ENCODE measurements around the gene PDGFA.

The PDGFA gene

GRCh38 chr7:474605-475424 is 44.8 kb downstream of the PDGFA start:
- DNase-seq (ENCODE audit: low read depth in 3 of 3): no peak

GRCh38 chr7:473870-474604 is 45.6 kb downstream of the PDGFA start:
- DNase-seq (ENCODE audit: low read depth in 3 of 3): no peak

- no peak for DNase-seq (ENCODE audit: low read depth in 3 of 3)
These were observed 46.4 kb downstream of the PDGFA start for GRCh38 chr7:473211-473734.

- no peak for DNase-seq (ENCODE audit: low read depth in 3 of 3)
These were observed 47.0 kb downstream of the PDGFA start for GRCh38 chr7:472640-472957.

- DNase-seq (ENCODE audit: low read depth in 3 of 3): no peak
These were observed 47.6 kb downstream of the PDGFA start for GRCh38 chr7:471866-472639.

- no peak for DNase-seq (ENCODE audit: low read depth in 3 of 3)
These were observed 48.3 kb downstream of the PDGFA start for GRCh38 chr7:471191-471865.

GRCh38 chr7:469563-469961 is 50.1 kb downstream of the PDGFA start:
- no peak for DNase-seq (ENCODE audit: low read depth in 3 of 3)

DNA sequence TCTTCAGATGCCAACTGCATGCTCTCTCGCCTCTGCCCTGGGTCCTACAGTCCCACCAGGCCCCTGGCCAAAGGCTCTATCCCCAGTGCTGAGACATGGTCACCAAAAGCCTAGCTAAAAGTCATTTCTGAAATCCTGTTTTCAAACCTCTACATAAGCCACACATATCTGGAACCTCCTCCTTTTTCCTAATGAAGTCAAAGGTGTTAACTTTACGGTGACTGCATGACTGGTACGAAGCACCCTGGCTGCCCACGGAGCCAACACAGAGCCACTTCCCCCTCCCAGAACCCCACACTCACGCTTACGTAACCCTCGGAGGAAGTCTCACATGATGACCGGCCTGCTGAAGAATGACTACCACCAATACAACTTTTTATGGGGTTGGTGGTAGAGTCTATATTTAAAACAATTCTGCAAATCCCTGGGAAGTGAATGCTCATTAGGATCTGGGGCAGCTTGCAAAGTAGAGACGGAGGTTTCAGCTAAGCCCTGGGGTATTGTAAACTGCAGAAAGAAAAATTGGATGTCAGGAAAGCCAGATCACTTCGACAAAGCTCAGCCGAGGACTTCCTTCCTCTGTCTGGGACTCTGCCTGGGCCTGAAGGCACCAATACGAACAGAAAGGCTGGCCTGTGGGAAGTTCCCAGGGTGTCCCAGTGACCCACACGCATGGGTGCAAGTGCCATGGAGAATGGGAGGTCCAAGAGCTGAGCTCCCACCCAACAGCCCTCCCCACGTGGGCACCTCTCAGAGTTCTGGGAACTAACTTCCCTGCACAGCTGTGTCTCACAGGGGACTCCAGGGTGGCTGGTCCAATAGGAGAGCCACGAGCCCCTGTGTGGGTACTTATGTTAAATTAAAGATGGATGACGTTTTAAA is 50.7 kb downstream of the PDGFA start:
- DNase-seq (ENCODE audit: low read depth in 3 of 3): no peak

GRCh38 chr7:467856-468545 is 51.6 kb downstream of the PDGFA start:
- DNase-seq (ENCODE audit: low read depth in 3 of 3): no peak

DNA sequence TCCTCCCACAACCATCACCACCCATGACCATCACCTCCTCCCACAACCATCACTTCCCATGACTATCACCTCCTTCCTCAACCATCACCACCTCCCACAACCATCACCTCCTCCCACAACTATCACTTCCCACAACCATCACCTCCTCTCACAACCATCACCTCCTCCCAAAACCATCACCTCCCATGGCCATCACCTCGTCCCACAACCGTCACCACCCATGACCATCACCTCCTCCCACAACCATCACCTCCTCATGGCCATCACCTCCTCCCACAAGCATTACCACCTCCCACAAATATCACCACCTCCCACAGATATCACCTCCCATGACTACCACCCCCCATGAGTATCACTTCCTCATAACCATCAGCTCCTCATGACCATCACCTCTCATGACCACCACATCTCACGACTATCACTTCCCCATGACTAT is 52.2 kb downstream of the PDGFA start:
- DNase-seq (ENCODE audit: low read depth in 3 of 3): no peak

GRCh38 chr7:466465-467191 is 53.0 kb downstream of the PDGFA start:
- DNase-seq (ENCODE audit: low read depth in 3 of 3): no peak

DNA sequence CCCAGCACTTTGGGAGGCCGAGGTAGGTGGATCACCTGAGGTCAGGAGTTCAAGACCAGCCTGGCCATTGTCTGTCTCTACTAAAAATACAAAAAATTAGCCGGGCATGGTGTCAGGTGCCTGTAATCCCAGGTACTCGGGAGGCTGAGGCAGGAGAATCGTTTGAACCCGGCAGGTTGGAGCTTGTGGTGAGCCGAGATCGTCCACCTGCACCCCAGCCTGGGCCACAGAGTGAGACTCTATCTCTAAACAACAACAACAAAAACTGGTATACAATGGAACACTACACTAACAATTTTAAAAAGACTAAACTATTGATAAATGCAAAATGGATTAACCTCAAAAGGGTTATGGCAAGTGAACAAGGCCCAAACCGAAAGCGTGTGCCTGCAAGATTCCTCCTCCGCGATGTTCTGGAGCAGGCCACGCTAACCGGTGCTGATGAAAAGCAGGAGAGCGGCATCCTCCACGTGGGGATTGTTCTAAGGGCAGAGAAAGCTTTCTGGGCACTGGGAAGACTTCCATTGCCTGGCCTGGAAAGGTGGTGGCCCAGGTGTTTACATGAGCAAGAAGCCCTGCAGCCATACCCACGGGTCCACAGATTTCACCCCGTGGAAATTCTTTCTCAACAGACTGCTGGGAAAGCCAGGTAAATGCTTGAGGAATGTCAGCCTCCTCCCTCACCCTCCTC is 53.8 kb downstream of the PDGFA start:
- no peak for DNase-seq (ENCODE audit: low read depth in 3 of 3)

GRCh38 chr7:464454-465401 is 54.9 kb downstream of the PDGFA start:
- no peak for DNase-seq (ENCODE audit: low read depth in 3 of 3)

DNA sequence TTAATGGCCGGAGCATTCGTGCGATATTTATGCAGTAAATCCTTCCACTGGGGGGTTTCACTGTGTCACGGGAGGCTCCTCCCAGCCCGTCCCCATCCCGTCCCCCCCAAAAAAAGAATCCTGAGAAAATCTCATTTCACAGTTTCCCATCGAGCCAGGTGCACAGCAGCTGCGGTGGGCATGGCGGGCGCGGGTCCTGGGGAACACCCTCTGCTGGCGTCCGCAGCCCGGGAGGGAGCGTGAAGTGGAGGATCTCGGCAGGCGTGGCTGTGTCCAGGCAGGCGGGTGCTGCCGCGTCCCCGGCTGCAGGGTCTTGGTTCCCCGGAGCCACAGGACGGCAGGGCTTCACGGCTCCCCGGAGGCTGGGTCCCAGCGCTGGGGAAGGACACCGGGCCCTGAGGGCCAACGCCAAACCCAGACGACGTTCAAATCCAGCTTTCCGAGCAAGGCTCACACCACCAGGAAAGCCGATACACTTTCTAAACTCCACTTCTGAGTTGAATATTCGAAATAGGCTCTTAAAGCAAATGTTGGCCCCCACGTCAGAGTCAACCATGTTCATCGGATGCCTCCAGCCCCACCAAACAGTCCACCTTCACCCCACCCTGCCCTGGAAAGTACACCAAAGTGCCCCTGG is 55.7 kb downstream of the PDGFA start:
- DNase-seq (ENCODE audit: low read depth in 3 of 3): no peak

- DNase-seq (ENCODE audit: low read depth in 3 of 3): no peak
These were observed 56.3 kb downstream of the PDGFA start for GRCh38 chr7:463362-463781.

- DNase-seq (ENCODE audit: low read depth in 3 of 3): no peak
These were observed 57.2 kb downstream of the PDGFA start for GRCh38 chr7:462173-463103.
